HG03439 (cell line): Measurements from ENCODE around the gene SCYGR6.
"Not testable (repeated sequence)": the region's sequence is repeated elsewhere in the genome, so short reads cannot be mapped to it uniquely, and the experiment has no call there.

Experiments
- ATAC-seq: cut with Tn5 transposase; IDR thresholded peaks from one replicate; pipeline ENCODE4 v1.9.1; 2021; ENCODE audit warnings: mild to moderate bottlenecking, moderate library complexity; ENCODE audit not compliant: unreplicated experiment

SCYGR6 gene

GRCh38 chr2:227724394-227725039, at the start of gene SCYGR6:
TSS of gene SCYGR6 (minus strand) at chr2:227724757. CDS start at chr2:227724757, 0 bp downstream.
- ATAC-seq: no peak

- ATAC-seq: no peak
These were observed 49.6 kb upstream of the SCYGR6 start for GRCh38 chr2:227774011-227774624.

- ATAC-seq: no peak
These were observed 48.4 kb upstream of the SCYGR6 start for GRCh38 chr2:227772932-227773331.

- no peak for ATAC-seq
These were observed 47.7 kb upstream of the SCYGR6 start for GRCh38 chr2:227772197-227772661.

- ATAC-seq: no peak
These were observed 43.3 kb upstream of the SCYGR6 start for GRCh38 chr2:227767830-227768229.

GRCh38 chr2:227766373-227766883, 41.9 kb upstream of the SCYGR6 start:
- peak; percentile 99 for ATAC-seq

GRCh38 chr2:227765788-227766372, 41.3 kb upstream of the SCYGR6 start:
- ATAC-seq: peak; percentile 15

GRCh38 chr2:227761740-227762476, 37.4 kb upstream of the SCYGR6 start:
- no peak for ATAC-seq

GRCh38 chr2:227759411-227760118, 35.0 kb upstream of the SCYGR6 start:
- ATAC-seq: no peak

GRCh38 chr2:227756261-227756660, 31.7 kb upstream of the SCYGR6 start:
- ATAC-seq: not testable (repeated sequence)

GRCh38 chr2:227748079-227748478, 23.5 kb upstream of the SCYGR6 start:
- ATAC-seq: no peak

GRCh38 chr2:227745594-227745993, 21.0 kb upstream of the SCYGR6 start, which contains the start of gene SCYGR8:
TSS of gene SCYGR8 (plus strand) at chr2:227745894. CDS start at chr2:227745894, 0 bp downstream.
- no peak for ATAC-seq

GRCh38 chr2:227740705-227741104, 16.1 kb upstream of the SCYGR6 start:
- not testable (repeated sequence) for ATAC-seq

- no peak for ATAC-seq
These were observed 14.8 kb upstream of the SCYGR6 start for GRCh38 chr2:227739351-227739750.

- no peak for ATAC-seq
These were observed 3.5 kb upstream of the SCYGR6 start, which contains the start of gene SCYGR7 for GRCh38 chr2:227728035-227728434. TSS of gene SCYGR7 (plus strand) at chr2:227728335. CDS start at chr2:227728335, 0 bp downstream.

GRCh38 chr2:227722821-227723220, 1.7 kb downstream of the SCYGR6 start:
- ATAC-seq: not testable (repeated sequence)

GRCh38 chr2:227720680-227721079, 3.9 kb downstream of the SCYGR6 start:
- ATAC-seq: no peak

- ATAC-seq: no peak
These were observed 4.9 kb downstream of the SCYGR6 start for GRCh38 chr2:227719641-227720040.

- no peak for ATAC-seq
These were observed 6.6 kb downstream of the SCYGR6 start, which contains the start of gene SLC19A3 for GRCh38 chr2:227717687-227718567. TSS of gene SLC19A3 (minus strand) at chr2:227718028. CDS start at chr2:227702318, 15,710 bp downstream.
